HEK293 (cell line): ENCODE measurements around the gene ARL14EPL.

Source experiments
- CTCF ChIA-PET: fragments of 350-600 bp; formaldehyde crosslinking; extraction: SDS; loops from one replicate; lab custom pipeline; 2021; ENCODE audit warnings: antibody characterized with exemption; lab: Yijun Ruan, JAX
- POLR2A ChIA-PET: fragments of 300-600 bp; formaldehyde crosslinking; extraction: SDS; loops from one replicate; lab custom pipeline; 2020; ENCODE audit warnings: antibody characterized with exemption, inconsistent platforms; lab: Yijun Ruan, JAX
- H3K27ac ChIP-seq: fragments of 200-500 bp; sonication (Bioruptor generic); 2 replicates; pipeline ENCODE4 v1.5.1; 2014; ENCODE audit warnings: low read depth, low read length, control low read depth, inconsistent platforms; ENCODE audit errors: extremely low read depth
- H3K36me3 ChIP-seq, 2 experiments: fragments of 200-500 bp in 1 of 2; sonication (Bioruptor generic) in 1 of 2; 1 replicate in 1 of 2; 2 replicates in 1 of 2; pipeline ENCODE4 v1.5.1; 2014 to 2017; ENCODE audit warnings: inconsistent platforms in 2 of 2, low read length in 2 of 2; ENCODE audit not compliant: control insufficient read depth in 2 of 2, insufficient read depth in 1 of 2
- H3K4me1 ChIP-seq: fragments of 200-500 bp; sonication (Bioruptor generic); 2 replicates; pipeline ENCODE4 v1.5.1; 2014; ENCODE audit warnings: mild to moderate bottlenecking, low read length, inconsistent platforms; ENCODE audit not compliant: control insufficient read depth, insufficient read depth
- H3K4me3 ChIP-seq: 2 replicates; pipeline ENCODE4 v1.5.1; 2011; ENCODE audit warnings: low read depth, mild to moderate bottlenecking, control low read depth, low read length, moderate library complexity
- H3K9me3 ChIP-seq: fragments of 200-500 bp; sonication (Bioruptor generic); 2 replicates; pipeline ENCODE4 v1.5.1; 2014; ENCODE audit warnings: low read depth, low read length, inconsistent platforms; ENCODE audit not compliant: control insufficient read depth, insufficient read depth
- CTCF ChIP-seq: fragments of 450-650 bp; formaldehyde crosslinking; IDR thresholded peaks from 2 replicates; pipeline ENCODE4 v1.5.1; 2016; ENCODE audit warnings: missing biosample characterization, missing genetic modification characterization
- IKZF3 ChIP-seq: fragments of 450-650 bp; IDR thresholded peaks from 2 replicates; pipeline ENCODE4 v1.5.0; 2018; ENCODE audit warnings: missing biosample characterization, mild to moderate bottlenecking, missing genetic modification characterization, moderate library complexity
- KLF1 ChIP-seq: fragments of 450-650 bp; formaldehyde crosslinking; IDR thresholded peaks from 2 replicates; pipeline ENCODE4 v1.5.1; 2016; ENCODE audit warnings: missing biosample characterization, missing genetic modification characterization
- PATZ1 ChIP-seq: fragments of 450-650 bp; formaldehyde crosslinking; IDR thresholded peaks from 2 replicates; pipeline ENCODE4 v1.5.1; 2016; ENCODE audit warnings: missing biosample characterization, missing genetic modification characterization
- REPIN1 ChIP-seq: fragments of 450-650 bp; formaldehyde crosslinking; IDR thresholded peaks from 2 replicates; pipeline ENCODE4 v1.5.1; 2017; ENCODE audit warnings: missing biosample characterization, missing genetic modification characterization, low read depth
- ZFP41 ChIP-seq: fragments of 450-650 bp; formaldehyde crosslinking; IDR thresholded peaks from 2 replicates; pipeline ENCODE4 v1.5.1; 2016; ENCODE audit warnings: missing biosample characterization, missing genetic modification characterization, borderline replicate concordance
- ZFP69B ChIP-seq: fragments of 450-650 bp; formaldehyde crosslinking; IDR thresholded peaks from 2 replicates; pipeline ENCODE4 v1.5.1; 2016; ENCODE audit warnings: missing biosample characterization, missing genetic modification characterization
- ZNF169 ChIP-seq: fragments of 450-650 bp; formaldehyde crosslinking; IDR thresholded peaks from 2 replicates; pipeline ENCODE4 v1.5.1; 2016; ENCODE audit warnings: missing biosample characterization, missing genetic modification characterization
- ZNF311 ChIP-seq: fragments of 450-650 bp; formaldehyde crosslinking; IDR thresholded peaks from 2 replicates; pipeline ENCODE4 v1.5.1; 2017; ENCODE audit warnings: missing biosample characterization, missing genetic modification characterization, borderline replicate concordance
- ZNF473 ChIP-seq: fragments of 450-650 bp; formaldehyde crosslinking; IDR thresholded peaks from 2 replicates; pipeline ENCODE4 v1.5.1; 2017; ENCODE audit warnings: missing biosample characterization, missing genetic modification characterization
- ZNF544 ChIP-seq: fragments of 450-650 bp; formaldehyde crosslinking; IDR thresholded peaks from 2 replicates; pipeline ENCODE4 v1.5.0; 2017; ENCODE audit warnings: missing biosample characterization, missing genetic modification characterization
- ZNF555 ChIP-seq: fragments of 450-650 bp; formaldehyde crosslinking; conservative IDR thresholded peaks from 2 replicates; pipeline ENCODE4 v1.5.1; 2017; ENCODE audit warnings: missing biosample characterization, mild to moderate bottlenecking, missing genetic modification characterization, inconsistent platforms
- ZNF558 ChIP-seq: fragments of 450-650 bp; formaldehyde crosslinking; IDR thresholded peaks from 2 replicates; pipeline ENCODE4 v1.5.1; 2016; ENCODE audit warnings: missing biosample characterization, missing genetic modification characterization
- ZNF654 ChIP-seq: fragments of 450-650 bp; formaldehyde crosslinking; IDR thresholded peaks from 2 replicates; pipeline ENCODE4 v1.5.1; 2016; ENCODE audit warnings: low read depth, missing biosample characterization, missing genetic modification characterization
- ZNF843 ChIP-seq: fragments of 450-650 bp; formaldehyde crosslinking; IDR thresholded peaks from 2 replicates; pipeline ENCODE4 v1.5.1; 2016; ENCODE audit warnings: missing biosample characterization, missing genetic modification characterization
- TF ChIP-seq, protein P1 (sequence below): fragments of 450-650 bp; formaldehyde crosslinking; conservative IDR thresholded peaks from 2 replicates; pipeline ENCODE4 v1.5.1; 2016; ENCODE audit warnings: low read depth, missing biosample characterization, missing genetic modification characterization

ARL14EPL gene

DNA sequence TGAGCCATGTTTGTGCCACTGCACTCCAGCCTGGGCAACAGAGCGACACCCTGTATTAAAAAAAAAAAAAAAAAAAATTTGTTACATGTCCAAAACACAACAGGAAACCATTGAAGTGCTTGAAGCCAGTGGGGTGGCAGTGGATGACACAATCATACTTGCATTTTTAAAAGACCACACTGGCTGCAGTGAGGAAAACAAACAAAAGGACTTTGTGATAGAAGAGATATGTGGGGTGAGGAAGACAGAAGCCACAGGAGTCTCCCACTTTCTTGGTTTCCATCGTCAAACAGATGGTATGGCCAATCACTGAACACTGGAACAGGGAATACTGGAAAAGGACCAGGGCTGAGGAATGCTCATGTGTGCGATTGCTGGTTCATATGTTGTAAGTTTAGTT, 31.7 kb downstream of the ARL14EPL start (continued):
- TF ChIP-seq, protein P1, sequence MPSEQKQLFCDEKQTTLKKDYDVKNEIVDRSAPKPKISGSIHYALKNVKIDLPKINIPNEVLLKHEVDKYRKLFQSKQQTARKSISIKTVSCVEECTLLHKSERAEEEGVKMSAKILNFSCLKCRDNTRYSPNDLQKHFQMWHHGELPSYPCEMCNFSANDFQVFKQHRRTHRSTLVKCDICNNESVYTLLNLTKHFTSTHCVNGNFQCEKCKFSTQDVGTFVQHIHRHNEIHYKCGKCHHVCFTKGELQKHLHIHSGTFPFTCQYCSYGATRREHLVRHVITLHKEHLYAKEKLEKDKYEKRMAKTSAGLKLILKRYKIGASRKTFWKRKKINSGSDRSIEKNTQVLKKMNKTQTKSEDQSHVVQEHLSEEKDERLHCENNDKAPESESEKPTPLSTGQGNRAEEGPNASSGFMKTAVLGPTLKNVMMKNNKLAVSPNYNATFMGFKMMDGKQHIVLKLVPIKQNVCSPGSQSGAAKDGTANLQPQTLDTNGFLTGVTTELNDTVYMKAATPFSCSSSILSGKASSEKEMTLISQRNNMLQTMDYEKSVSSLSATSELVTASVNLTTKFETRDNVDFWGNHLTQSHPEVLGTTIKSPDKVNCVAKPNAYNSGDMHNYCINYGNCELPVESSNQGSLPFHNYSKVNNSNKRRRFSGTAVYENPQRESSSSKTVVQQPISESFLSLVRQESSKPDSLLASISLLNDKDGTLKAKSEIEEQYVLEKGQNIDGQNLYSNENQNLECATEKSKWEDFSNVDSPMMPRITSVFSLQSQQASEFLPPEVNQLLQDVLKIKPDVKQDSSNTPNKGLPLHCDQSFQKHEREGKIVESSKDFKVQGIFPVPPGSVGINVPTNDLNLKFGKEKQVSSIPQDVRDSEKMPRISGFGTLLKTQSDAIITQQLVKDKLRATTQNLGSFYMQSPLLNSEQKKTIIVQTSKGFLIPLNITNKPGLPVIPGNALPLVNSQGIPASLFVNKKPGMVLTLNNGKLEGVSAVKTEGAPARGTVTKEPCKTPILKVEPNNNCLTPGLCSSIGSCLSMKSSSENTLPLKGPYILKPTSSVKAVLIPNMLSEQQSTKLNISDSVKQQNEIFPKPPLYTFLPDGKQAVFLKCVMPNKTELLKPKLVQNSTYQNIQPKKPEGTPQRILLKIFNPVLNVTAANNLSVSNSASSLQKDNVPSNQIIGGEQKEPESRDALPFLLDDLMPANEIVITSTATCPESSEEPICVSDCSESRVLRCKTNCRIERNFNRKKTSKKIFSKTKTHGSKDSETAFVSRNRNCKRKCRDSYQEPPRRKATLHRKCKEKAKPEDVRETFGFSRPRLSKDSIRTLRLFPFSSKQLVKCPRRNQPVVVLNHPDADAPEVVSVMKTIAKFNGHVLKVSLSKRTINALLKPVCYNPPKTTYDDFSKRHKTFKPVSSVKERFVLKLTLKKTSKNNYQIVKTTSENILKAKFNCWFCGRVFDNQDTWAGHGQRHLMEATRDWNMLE (tag by site-specific recombination), result no peak
- no peak for TF ChIP-seq ZNF169 (tag by site-specific recombination)

DNA sequence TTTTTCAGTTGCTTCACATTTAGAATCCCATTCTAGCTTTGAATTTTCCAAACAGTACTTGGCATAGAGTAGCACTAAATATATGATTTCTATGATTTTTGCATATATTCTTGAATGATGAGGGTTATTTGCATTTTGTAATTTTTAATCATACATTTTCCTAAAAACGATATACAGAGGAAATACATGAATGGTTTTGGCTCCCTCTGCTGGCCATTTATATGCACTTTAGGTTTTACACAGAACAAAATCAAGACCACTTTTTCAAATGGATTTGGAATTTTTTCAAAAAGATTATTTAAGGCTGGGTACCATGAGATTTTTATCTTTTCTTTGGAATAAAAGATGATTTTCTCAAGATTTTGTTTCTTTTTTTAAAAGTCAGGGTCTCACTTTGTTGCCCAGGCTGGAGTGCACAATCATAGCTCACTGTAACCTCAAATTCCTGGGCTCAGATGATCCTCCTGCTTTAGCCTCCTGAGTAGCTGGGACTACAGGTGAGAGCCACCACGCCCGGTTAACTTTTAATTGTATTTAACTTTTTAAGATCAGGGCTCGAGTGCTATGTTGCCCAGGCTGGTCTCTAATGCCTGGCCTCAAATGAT, 35.9 kb downstream of the ARL14EPL start:
- TF ChIP-seq ZNF558 (tag by site-specific recombination), result no peak
- TF ChIP-seq ZNF473 (tag by site-specific recombination), result no peak
- no peak for TF ChIP-seq REPIN1 (tag by site-specific recombination)
- TF ChIP-seq PATZ1 (tag by site-specific recombination), result no peak
- TF ChIP-seq ZNF843 (tag by site-specific recombination), result no peak
- no peak for TF ChIP-seq ZFP69B (tag by site-specific recombination)
- TF ChIP-seq ZFP41 (tag by site-specific recombination), result no peak
- 0 out of 2 replicates have a peak, but pooled peaks have one; percentile 34 for TF ChIP-seq CTCF (tag by site-specific recombination)
- no peak for TF ChIP-seq ZNF311 (tag by site-specific recombination)
- no peak for TF ChIP-seq KLF1 (tag by site-specific recombination)
- no peak for TF ChIP-seq ZNF544 (tag by site-specific recombination)
- peak; percentile 85 for TF ChIP-seq ZNF654
- TF ChIP-seq IKZF3, result no peak
- TF ChIP-seq ZNF555, result no peak
- ChIA-PET POLR2A (no interaction called here), CTCF (interaction anchor here (0.5 to 4.1 kb wide), 36 partner anchors 8 to 1477 kb away, joined by 3 to 19 read pairs (median 3); partner anchors contain the start of genes AP3S1 and ARL14EPL)
- H3K9me3 ChIP-seq, result no peaks in the 10 kb centered on the region
- no peaks in the 10 kb centered on the region for H3K36me3 ChIP-seq
- no peak overlapping the region for H3K4me3 ChIP-seq
- H3K4me1 ChIP-seq, result no peaks in the 10 kb centered on the region
- H3K27ac ChIP-seq, result no peak overlapping the region
